ENCODE results near the gene TGFBI.

The TGFBI gene

DNA sequence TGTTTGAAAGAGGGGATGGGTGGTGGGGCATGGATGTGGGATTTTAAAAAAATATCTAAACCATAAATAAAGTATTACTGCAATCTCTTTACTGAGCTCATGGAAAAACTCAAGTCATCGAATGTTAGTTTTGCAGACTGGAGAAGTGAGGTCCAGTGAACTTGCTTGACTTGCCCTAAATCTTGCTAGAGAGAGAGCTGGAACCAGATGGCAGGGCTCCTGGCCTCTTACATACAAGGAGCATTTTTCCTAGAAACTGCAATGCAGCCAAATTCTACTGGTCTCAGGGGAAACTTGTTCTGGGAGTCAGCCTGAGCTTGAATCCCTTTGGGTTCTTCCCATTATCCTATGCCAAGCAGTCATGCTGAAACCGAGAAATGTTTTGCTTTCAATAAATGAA is 2.9 kb upstream of the TGFBI start:
- DNase-seq (ENCODE audit: low read depth in 2 of 2) = no peak

DNA sequence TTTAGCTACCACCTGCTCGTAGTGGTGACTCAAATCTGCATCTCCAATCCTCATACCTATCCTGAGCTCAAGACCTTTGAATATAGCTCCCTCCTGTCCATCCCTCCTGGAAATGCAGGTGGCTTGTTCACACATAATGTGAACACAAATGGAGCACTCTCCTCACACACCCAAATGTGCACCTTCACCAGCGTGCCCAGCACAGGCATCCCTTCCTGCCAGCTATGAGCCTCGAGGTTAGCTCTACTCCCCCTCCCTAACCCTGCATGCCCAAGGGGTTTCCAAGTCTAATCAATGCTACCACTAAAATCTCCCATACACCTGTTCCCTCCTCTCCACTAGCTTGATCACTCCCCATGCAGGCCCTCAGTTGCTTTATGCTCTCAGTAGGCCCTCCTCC is 2.2 kb upstream of the TGFBI start:
- no peak for DNase-seq (ENCODE audit: low read depth in 2 of 2)

DNA sequence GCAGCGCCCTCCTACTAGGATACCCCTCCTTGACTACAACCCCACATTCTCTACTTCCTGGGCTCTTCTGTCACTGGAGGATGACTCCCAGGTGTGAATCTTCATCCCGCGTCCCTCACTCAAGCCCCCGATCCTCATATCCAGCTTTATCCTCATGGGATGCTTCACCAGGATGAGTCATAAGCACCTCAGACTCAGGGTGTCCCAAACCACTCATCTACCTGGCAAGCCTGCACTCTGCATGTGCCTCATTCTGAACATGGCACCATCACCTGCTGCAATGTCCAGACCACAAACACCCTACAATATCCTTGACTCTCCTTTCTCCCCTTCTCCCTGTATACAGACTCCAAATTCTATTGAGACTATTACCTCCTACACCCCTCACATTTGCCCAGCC is 1.5 kb upstream of the TGFBI start:
- no peak for DNase-seq (ENCODE audit: low read depth in 2 of 2)

DNA sequence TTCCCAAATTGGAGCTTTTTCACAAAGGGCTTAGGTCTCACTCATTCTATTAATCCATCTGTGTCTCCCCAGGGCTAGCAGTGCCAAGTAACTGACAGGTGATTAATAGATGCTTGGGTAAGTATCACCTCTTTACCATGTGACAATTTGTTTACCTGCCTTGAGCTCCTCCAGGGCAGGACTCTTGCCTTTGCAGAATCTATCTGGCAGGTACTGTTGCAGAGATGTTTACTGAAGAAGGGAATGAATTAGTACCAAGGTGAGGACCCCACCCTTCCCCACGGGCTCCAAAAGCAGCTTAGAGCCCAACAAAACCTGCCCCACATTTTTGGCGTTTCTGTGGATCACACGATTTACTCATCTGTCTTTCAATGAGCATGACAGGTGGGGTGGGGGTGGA is 698 bp upstream of the TGFBI start:
- DNase-seq (ENCODE audit: low read depth in 2 of 2) = no peak

DNA sequence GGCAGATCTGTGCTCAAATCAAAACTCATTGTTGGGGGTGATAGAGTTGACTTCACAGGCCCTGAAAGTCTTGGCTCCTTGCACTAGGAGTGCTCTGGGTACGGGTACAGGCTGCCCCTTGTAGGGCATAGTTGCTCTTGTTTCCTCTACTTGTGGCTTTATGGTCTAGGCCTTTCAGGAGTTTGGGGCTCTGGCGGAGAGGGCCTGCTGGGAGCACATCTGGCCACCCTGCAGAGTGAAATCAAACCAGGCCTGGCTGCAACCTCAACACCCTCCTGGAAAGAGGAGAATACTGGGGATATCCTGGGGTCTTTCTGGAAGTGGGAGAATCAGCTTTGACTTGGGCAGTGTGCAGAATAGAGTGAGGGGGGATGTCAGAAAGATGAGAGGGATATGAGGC is 1.5 kb downstream of the TGFBI start:
- DNase-seq (ENCODE audit: low read depth in 2 of 2) = no peak

DNA sequence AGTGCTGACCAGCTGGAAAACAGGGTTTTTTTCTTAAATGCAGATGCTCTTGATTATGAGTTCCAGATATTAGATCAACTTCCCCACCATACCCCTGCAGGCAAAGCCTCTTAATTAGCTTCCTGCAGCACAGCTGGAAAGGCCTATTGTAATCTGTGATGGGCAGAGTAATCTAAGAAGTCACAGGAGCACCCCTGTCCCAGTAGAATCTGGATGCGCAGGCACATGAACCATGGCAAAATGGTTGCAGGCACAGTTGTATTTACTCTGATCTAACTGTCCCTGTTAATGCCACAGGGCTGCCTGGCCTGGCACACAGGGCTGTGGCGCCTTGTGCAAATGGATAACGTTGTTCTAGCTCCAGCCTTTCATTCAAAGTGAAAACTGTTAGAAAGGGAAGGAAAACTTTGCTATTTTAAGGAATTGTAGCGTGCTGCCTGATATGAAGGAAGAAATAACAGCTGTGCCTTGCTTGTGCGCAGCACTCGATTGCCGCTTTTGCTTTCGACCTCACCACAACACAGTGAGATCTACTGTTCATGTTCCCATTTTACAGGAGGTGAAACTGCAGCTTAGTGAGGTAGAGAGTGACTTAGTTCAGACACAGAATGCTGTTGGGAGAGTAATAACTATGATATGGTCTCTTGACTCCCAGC is 2.3 kb downstream of the TGFBI start:
- DNase-seq (ENCODE audit: low read depth in 2 of 2) = no peak

DNA sequence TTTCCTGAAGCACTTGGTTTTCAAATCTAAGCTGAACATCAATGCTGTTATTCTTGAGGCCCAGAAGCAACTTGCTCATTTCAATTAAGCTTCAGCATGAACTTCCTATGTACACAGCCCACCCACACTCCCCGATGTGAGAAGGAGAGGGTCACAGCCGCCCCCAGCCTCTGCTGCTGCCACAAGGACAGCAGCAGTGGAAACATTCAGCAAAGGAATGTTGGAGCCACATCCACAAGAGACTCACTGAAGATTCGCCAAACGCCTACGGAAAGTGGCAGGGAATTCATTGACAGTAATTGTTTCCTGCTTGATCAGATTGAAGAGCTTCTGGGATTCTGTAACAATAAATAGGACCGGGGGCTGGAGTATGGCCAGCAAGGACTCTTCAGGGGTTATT is 2.9 kb downstream of the TGFBI start:
- no peak for DNase-seq (ENCODE audit: low read depth in 2 of 2)

DNA sequence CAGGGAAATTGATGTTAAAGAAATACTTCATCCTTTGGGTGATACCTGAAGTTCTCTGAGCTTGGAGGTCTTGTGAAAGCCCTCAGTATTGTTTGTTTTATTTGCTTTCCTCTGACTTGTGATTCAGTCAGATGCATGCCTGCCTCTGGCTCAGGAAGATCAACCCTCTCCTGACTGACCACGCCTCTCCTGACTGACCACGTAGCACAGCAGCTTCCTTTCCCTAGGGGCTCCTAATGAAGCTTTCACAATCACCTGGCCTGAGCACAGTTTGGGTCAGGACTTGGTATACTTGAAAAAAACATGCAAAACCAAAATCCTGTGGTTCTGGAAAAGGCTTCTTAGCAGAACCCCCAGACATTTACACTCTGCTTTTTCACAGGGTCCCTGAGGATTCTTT is 3.8 kb downstream of the TGFBI start:
- no peak for DNase-seq (ENCODE audit: low read depth in 2 of 2)

DNA sequence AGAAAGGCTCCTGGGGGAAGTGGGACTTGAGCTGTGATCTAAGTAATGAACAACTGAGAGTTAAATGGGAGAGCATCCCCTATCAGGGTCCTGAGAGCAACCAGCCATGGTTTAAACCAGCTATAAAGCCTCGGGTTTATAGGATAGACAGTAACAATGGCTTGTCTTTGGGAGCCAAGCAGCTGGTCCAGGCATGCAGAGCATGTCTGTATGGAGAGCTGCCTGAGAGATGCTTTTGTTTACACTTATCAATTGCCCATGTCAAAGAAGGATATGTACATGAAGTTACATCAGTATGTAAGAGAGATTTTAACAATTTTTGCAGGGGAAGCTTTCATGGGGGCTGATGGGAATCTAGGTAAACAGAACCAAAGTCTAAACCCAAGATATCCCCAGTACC is 4.4 kb downstream of the TGFBI start:
- DNase-seq (ENCODE audit: low read depth in 2 of 2) = no peak

DNA sequence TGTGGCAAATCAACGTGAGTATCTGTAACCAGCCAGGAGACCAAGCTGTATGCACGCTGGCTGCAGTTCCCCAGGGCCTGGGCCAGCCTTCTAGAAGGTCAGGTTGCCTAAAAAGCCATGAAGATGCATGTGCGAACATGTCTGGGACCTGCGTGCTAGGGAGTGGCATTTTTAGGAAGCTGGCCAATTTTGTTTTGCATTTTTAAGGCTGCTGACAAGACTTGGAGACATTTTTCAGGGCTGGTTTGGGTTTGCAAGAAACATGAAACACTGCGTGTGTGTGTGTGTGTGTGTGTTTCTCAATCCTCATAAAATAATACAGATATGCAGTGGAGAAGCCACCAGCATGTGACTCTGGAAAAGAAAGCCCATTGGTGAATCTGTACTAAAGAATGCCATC is 5.1 kb downstream of the TGFBI start:
- no peak for DNase-seq (ENCODE audit: low read depth in 2 of 2)

DNA sequence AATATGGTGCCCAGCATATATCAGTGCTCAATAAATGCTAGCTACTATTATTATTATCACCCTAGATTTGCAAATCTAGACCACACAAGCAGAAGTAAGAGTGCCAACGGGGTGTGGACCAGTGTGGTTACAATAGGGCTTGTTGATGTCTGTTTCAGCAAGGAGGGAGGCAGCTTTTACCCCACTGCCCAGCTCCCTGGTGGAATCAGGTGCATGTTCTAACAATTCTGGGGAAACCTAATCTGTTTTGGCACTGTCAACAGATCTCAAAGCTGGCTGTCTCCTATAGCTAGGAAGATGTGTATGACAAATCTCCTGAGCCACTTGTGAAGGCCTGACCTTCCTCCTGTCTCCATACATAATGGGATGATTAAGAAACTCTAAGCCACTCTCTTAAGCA is 5.7 kb downstream of the TGFBI start:
- no peak for DNase-seq (ENCODE audit: low read depth in 2 of 2)

DNA sequence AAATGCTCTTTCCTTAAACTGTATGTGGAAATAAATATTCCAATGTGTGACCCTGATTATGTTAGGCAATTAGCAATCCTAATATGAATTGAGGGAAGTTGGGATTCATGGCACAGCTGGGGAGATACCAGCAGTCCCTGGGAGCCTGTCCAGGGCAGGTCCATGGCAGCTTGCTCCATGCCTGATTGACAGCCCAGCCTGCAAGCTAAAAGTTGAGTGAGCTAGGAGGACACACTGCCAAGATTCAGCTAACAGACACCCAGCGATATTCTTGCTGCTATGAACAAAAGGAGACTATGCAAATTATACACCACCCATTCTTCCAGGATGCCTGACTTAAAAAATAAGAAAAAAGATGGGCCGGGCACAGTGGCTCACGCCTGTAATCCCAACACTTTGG is 6.2 kb downstream of the TGFBI start:
- DNase-seq (ENCODE audit: low read depth in 2 of 2) = no peak

DNA sequence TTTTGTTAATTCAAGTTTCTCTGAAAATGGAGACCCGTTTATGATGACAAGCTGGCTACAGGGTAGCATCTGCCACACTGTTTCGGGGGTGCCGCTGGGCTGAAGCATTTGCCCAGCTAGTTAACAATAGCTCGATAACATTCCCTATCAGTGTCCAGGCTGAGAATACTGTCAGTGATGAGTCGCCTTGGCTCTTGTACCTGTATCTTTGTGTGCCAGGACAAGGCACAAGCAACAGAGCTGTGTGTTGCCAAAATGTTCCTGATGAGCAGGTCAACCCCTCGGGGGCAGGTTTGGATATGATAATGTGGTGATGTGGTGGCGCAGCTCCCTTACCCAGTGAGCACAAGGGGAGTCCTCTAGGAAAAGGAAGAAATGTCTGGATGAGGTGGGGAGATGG is 7.0 kb downstream of the TGFBI start:
- DNase-seq (ENCODE audit: low read depth in 2 of 2) = no peak

DNA sequence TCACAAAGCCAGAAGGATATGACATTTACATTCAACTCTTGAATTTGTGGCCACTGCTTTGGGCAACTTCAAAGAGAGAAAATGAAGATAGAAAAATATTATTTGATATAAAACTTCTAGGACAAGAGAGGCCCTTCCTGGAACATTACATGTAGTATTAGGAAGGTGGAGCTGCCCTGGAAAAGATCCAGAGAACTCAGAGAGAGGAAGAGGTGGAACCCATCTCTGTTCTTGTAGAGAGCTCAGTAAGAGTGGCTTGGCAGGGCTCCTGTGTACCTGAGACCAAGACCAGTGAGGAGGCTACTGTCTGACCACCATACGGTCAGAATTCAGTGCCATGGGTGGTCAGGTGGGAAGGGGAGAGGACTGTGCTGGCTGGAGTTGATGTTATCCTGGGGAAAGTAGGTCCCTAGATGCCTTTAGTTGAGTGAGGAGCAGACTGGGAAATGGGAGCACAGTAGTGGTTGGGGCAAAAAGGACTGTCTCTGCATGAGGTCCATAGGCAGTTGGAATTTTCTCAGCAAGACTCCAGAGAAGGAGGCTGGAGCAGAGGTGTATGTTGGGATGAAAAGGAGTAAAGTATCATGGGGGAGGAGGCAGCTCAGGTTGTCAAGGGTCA is 7.6 kb downstream of the TGFBI start:
- no peak for DNase-seq (ENCODE audit: low read depth in 2 of 2)

DNA sequence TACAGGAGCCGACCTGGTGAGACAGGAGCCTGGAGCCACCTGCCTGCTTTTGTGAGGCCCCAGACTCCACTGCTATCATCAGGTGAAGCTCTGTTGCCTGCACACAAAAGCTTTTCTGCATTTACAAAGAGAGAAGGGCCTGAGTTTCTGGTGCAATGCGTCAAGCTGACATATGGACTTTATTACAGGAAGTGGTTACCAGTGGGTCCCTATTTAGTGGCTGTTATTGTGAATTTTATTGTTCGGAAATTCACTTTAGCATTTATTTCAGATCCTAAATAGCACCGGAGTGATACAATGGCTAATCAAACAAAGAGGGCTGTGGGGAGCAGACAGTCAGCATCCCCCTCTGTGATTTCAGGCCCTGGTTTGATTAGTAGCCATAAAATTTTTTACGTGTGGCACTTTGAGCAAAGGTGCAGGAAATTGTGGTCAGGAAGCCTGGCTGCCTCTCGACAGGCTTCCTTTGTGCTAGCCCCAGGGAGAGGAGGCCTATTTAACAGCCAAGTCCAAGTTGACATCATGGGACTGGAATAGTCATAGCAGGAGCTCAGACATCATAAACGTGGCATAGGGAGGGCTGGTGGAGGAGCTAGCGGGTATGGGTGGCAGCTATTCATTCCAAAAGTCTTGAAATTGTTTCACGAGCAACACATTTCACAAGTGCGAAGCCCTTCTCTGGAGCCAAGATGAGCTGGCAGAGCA is 8.4 kb downstream of the TGFBI start:
- DNase-seq (ENCODE audit: low read depth in 2 of 2) = peak; percentile 8 to 43

DNA sequence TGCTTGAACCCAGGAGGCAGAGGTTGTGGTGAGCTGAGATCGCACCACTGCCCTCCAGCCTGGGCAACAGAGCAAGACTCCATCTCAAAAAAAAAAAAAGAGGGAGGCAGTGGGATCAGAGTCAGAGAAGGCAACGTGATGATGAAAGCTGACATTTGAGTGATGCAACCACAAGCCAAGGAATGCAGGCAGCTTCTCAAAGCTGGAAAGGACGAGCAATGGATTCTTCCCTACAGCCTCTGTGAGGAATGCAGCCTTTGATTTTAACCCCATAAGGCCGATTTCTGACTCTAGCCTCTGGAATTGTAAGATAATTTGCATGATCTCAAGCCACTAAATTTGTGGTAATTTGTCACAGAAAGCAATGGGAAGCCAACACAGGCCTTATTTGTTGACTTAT is 9.8 kb downstream of the TGFBI start:
- no peak for DNase-seq (ENCODE audit: low read depth in 2 of 2)

DNA sequence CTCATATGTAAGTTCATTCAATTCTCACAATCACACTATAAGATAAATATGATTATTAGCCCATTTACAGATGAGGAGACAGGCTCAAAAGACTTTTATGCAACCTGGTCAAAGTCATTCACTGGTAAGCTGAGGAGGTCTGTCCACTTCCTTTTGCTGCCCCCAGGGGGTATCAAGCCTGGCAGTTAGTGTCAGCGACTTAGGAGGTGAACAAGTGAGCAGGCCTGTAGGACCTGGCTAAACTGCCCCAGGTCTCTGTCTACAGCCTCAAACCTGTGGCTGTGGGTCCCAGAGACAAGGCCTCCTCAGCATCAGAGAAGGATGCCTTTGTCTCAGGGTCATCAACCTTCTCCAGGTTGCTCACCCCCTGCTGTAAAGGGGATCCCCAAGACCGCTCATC is 10.4 kb downstream of the TGFBI start:
- DNase-seq (ENCODE audit: low read depth in 2 of 2) = no peak

DNA sequence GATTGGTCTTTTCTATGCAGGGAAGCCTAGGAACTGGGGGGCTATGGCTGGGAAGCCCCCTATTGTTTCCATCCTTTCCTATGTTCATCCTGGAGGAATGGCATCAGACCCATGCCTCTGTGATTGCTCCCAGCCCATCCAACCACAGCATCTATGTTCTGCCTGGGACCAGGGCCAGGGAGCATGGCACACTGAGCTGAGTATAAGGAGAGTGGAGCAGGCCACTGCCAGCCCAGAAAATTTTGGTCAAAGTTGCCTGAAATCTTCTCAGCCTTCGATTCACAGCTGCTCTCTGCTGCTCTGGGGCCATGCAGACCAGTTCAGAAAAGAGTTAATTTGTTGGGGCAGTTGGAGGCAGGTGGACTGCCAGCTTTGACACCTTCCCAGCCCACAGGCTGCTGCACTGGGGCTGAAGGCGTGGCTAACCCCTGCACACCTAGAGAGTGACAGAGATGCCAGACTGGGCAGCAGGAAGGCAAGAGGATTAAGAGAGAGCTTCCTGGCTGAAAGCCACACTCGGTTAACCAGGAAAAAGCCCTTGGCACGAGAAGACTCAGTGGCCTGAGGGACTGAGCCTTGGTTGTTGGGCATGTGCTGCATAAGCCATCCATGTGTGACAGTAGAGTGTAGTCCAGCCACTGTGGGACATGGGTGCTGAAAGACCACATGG is 12.1 kb downstream of the TGFBI start:
- DNase-seq (ENCODE audit: low read depth in 2 of 2) = no peak

DNA sequence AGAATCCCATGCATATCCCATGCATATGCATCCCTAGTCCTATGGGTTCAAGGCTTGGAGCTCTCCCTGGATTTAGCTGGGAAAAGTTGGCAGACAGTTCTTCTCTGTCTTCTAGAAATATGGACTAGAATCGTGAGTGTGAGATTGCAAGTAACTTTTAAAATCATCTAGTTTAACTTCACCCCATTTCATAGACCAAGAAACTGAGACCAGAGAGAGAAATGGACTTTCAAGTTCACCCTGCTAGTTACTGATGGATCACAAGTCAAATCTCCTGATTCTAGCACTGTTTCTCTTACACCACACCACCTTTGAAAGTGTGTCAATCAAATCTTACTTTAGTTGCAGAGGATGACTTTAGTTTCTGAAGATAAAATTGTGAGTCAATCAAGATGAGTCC is 13.4 kb downstream of the TGFBI start:
- no peak for DNase-seq (ENCODE audit: low read depth in 2 of 2)

DNA sequence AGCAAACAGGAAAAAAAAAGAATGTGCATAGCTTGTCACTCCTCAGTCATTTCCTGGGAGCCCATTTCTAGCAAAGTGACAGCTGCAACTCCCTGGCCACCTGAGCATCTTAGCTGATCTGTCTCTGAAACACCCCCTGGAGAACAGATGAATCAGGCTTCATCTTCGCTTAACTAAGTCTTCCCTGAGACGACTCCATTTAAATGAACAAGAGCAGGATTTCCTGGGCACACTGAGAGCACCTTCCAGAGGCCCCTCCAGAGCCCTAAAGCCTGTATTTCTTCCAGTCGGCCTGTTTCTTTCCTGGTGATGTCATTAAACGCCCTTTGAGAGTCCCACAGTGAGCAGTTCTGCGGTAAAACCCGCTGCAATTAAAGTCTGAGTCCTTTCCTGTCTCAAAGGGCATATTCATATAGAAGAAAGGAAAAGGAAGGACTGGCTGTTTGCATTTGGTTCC is 13.9 kb downstream of the TGFBI start:
- DNase-seq (ENCODE audit: low read depth in 2 of 2) = no peak

DNA sequence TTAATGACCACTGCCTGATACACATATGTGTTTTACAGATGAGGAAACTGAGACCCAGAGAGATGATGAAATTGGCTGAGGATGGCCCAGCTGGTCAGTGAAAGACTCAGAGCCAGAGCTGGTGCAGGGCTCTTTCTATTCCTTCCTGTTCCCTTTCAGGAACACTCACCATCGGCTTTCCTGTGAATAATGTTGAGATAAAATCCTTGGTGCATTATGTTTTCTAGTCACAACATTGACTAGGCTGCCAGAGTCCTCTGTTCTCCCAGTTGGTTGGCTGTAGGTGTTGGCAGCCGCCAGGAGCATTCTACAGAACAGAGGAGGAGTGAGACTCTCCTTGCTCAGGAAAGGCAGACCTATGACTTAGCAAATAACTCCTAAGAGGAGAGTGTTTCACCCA is 14.8 kb downstream of the TGFBI start:
- DNase-seq (ENCODE audit: low read depth in 2 of 2) = no peak

DNA sequence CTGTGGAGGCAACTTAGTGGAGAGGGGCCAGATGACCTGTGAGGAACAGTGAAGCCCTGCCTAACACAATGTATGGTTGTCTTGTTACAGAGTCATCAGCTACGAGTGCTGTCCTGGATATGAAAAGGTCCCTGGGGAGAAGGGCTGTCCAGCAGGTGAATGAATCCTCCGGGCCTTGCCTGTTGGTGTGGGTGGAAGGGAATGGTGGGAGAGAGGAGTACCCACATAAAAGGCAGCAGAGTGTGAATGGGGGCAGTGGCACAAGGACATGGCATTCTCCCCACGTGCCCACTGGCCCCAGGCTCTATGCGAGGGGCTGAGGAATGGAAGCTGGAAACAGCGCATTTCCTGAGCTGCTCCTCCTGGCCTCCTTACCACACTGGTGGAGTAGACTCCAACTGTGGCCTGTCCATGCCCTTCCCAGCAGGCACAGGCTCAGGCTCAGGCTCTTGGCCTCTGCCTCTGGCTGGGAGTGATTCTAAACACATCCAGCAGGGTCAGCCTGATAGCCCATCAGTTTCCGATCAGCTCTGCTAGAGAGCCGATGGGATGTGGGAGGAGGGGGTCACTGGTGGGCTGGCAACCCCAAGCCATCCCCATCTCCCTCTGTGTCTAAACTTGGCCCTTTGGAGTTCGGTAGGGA is 15.3 kb downstream of the TGFBI start:
- no peak for DNase-seq (ENCODE audit: low read depth in 2 of 2)
